Vagina (tissue), 2 donors: Measurements from ENCODE around the gene ATF7. TPM values are rescaled to one million over a fixed set of nuclear protein-coding genes. Genes with fewer than 3 reads are reported as not detected.

Experiments used
- DNase-seq, 2 donors: peaks; one replicate each; pipeline ENCODE4 v3.0.0-alpha.2; 2017; ENCODE audit errors: extremely low spot score in 2 of 2
- H3K27ac ChIP-seq: fragments of 200-600 bp; sonication (generic); one replicate; pipeline ENCODE4 v1.5.1; 2019
- H3K27me3 ChIP-seq: fragments of 200-600 bp; sonication (generic); one replicate; pipeline ENCODE4 v1.5.1; 2019
- H3K36me3 ChIP-seq, 2 donors: fragments of 200-600 bp; sonication (generic); one replicate each; pipeline ENCODE4 v1.5.1; 2017 to 2019
- H3K4me1 ChIP-seq: fragments of 200-600 bp; sonication (generic); one replicate; pipeline ENCODE4 v1.5.1; 2019
- H3K4me3 ChIP-seq, 2 donors: fragments of 200-600 bp; sonication (generic); 1 replicate in 1 of 2; 2 replicates in 1 of 2; pipeline ENCODE4 v1.5.1; 2016 to 2019
- H3K9me3 ChIP-seq: fragments of 200-600 bp; sonication (generic); one replicate; pipeline ENCODE4 v1.5.1; 2019
- POLR2A ChIP-seq, 2 donors: fragments of 450-650 bp; IDR thresholded peaks; one replicate each; pipeline ENCODE4 v1.6.1; 2017; ENCODE audit warnings: antibody characterized with exemption in 2 of 2, mild to moderate bottlenecking in 2 of 2, moderate library complexity in 2 of 2
- POLR2AphosphoS5 ChIP-seq, 2 donors: sonication (generic); formaldehyde crosslinking; IDR thresholded peaks; one replicate each; pipeline ENCODE4 v1.9.0; 2017; ENCODE audit warnings: antibody characterized with exemption in 2 of 2, mild to moderate bottlenecking in 2 of 2, low read depth in 1 of 2; ENCODE audit not compliant: insufficient read depth in 1 of 2
- intact Hi-C: fragments of 100-400 bp; cut with DNase I; formaldehyde crosslinking; loops from one replicate; pipeline ENCODE4 v1.15.1; 2023
- total RNA-seq: library from RNA; depleted of rRNA; stranded (reverse); fragments of >200 nt; gene quantifications from one replicate; pipeline ENCODE4 v1.2.3, GENCODE V29; 2016
- TF ChIP-seq, protein P1 (sequence below), 3 experiments: fragments of 450-650 bp in 2 of 3; fragments of 200-600 bp in 1 of 3; sonication (generic) in 1 of 3; IDR thresholded peaks; one replicate each; pipeline ENCODE4 v1.5.1; 2017 to 2019; ENCODE audit warnings: antibody characterized with exemption in 3 of 3, mild to moderate bottlenecking in 2 of 3, moderate library complexity in 2 of 3

ATF7 gene
- total RNA-seq, 1 donor from 2014 or later = 34.9 TPM

DNA sequence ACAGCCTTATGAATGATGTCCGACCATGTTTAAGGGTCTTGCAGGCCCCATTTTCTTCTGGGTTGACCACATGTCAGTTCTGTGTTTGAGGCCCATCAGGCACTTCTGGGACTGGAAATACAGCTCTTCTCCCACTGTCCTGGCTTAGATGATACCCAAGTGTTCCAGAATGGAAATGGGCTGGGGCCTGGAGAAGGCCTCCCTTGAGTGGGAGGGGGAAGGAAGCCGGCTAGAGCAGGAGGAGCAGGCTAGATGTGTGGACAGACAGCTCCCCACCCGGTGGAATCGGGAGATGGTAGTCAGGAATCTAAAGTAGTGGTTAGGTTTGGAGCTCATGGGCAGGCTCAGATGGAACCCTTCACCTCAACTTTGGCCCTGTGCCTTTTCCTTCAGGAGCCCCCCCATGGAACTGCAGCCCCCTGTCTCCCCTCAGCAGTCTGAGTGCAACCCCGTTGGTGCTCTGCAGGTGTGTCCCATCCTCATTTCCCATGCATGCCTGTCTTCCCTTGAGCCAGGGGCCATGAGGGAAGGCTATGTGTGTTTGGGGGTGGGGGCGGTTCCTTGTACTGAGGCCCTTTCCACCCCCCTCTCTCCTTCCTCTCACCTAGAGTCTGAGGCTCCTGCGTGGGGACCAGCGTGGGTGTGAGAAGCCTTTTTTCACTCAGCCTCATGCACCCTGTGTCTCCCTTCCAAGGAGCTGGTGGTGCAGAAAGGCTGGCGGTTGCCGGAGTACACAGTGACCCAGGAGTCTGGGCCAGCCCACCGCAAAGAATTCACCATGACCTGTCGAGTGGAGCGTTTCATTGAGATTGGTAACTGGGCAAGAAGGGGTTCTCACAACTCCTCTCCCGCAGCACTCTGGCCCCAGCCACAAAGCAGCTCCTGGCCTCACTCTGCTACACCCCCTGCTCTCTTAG, 121.9 kb downstream of the ATF7 start:
- H3K4me1 ChIP-seq = peaks cover 54% of the 10 kb centered on the region
- H3K27me3 ChIP-seq = no peaks in the 10 kb centered on the region
- TF ChIP-seq POLR2A (IDR thresholded peaks at IDR 0.05) (no peak), POLR2AphosphoS5 (IDR thresholded peaks at IDR 0.05; ENCODE audit: insufficient read depth in 1 of 2, low read depth in 1 of 2) (no peak)
- TF ChIP-seq, protein P1, sequence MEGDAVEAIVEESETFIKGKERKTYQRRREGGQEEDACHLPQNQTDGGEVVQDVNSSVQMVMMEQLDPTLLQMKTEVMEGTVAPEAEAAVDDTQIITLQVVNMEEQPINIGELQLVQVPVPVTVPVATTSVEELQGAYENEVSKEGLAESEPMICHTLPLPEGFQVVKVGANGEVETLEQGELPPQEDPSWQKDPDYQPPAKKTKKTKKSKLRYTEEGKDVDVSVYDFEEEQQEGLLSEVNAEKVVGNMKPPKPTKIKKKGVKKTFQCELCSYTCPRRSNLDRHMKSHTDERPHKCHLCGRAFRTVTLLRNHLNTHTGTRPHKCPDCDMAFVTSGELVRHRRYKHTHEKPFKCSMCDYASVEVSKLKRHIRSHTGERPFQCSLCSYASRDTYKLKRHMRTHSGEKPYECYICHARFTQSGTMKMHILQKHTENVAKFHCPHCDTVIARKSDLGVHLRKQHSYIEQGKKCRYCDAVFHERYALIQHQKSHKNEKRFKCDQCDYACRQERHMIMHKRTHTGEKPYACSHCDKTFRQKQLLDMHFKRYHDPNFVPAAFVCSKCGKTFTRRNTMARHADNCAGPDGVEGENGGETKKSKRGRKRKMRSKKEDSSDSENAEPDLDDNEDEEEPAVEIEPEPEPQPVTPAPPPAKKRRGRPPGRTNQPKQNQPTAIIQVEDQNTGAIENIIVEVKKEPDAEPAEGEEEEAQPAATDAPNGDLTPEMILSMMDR (IDR thresholded peaks at IDR 0.05) = no peak
- H3K9me3 ChIP-seq = no peaks in the 10 kb centered on the region
- peaks cover 0 to 16% of the 10 kb centered on the region in 2 donors for H3K36me3 ChIP-seq
- intact Hi-C loops = loop anchor here (5.0 kb wide), 1 partner anchor 52 kb away; the partner anchor contains the start of gene PCBP2
- H3K4me3 ChIP-seq = no peak overlapping the region
- peak overlapping the region; percentile 34 for H3K27ac ChIP-seq
- DNase-seq = no peak

DNA sequence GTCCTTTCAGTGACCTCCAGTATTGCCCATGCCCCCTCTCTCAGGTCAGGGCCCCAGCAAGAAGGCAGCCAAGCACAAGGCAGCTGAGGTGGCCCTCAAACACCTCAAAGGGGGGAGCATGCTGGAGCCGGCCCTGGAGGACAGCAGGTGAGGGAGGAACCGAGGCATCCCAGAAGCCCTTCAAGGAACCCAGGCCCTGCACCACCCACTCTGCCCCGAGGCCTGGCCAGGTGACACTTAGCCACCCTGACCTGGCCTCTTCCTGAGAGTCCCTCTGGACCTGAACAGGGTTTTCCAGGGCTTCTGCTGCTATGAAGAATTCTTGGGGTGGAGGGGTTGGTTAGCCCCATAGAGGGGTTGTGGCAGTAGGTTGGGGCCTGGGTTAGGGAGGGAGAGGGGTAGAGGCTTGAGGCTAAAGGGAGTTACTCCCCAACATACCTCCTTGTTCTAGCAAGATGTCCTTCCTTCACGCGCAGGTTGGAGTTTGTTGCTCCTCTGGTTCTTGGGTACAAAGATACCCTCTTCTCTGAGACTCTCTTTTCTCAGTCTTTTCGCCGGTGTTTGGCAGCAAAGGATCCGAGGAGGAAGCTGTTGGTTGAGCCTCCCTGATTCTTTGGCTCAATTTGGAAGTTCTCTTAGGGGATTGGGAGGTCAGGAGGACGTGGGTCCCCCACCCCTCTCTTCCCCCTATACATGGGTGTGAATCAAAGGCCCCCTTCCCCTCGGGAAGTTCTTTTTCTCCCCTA, 123.0 kb downstream of the ATF7 start:
- Histone ChIP-seq H3K4me1 (peaks cover 61% of the 10 kb centered on the region), H3K36me3 (peaks cover 0 to 16% of the 10 kb centered on the region in 2 donors), H3K4me3 (no peak overlapping the region), H3K27me3 (no peaks in the 10 kb centered on the region), H3K9me3 (no peaks in the 10 kb centered on the region), H3K27ac (peak overlapping the region; percentile 99)
- no peak for DNase-seq
- TF ChIP-seq POLR2A (IDR thresholded peaks at IDR 0.05) = no peak
- TF ChIP-seq, protein P1 (IDR thresholded peaks at IDR 0.05) = no peak
- TF ChIP-seq POLR2AphosphoS5 (IDR thresholded peaks at IDR 0.05; ENCODE audit: insufficient read depth in 1 of 2, low read depth in 1 of 2) = no peak
- intact Hi-C loops = loop anchor here (5.0 kb wide), 1 partner anchor 51 kb away; the partner anchor contains the start of gene PCBP2

DNA sequence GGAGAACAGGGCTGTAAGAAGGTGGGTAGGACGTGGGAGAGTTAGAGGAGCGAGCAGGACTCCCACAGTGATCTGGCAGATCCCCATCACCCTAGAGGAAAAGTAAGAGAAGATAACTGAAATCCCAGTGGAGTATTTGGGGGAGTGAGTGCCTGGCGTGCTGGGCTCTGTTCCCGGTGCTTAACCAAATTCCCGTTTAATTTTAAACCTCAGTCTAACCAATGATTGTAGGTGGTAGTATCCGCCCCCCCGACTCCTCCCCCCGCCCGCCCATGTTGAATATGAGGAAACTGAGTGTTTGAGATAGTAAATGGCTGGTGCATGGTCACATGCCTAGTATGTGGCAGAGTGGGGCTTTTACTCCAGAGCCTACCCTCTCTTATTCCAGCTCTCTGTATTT, 123.9 kb downstream of the ATF7 start:
- Histone ChIP-seq H3K27me3 (no peaks in the 10 kb centered on the region), H3K4me1 (peaks cover 69% of the 10 kb centered on the region), H3K36me3 (peaks cover 0 to 16% of the 10 kb centered on the region in 2 donors), H3K9me3 (no peaks in the 10 kb centered on the region), H3K27ac (peak overlapping the region; percentile 99), H3K4me3 (peak overlapping the region in 1 of 2 donors; percentile 71)
- intact Hi-C loops = loop anchor here (5.0 kb wide), 1 partner anchor 50 kb away; the partner anchor contains the start of gene PCBP2
- no peak for DNase-seq
- TF ChIP-seq, protein P1 (IDR thresholded peaks at IDR 0.05) = no peak
- TF ChIP-seq POLR2AphosphoS5 (IDR thresholded peaks at IDR 0.05; ENCODE audit: insufficient read depth in 1 of 2, low read depth in 1 of 2) = no peak
- no peak for TF ChIP-seq POLR2A (IDR thresholded peaks at IDR 0.05)

- no peak for DNase-seq
- TF ChIP-seq POLR2A (IDR thresholded peaks at IDR 0.05) (no peak), POLR2AphosphoS5 (IDR thresholded peaks at IDR 0.05; ENCODE audit: insufficient read depth in 1 of 2, low read depth in 1 of 2) (no peak)
- TF ChIP-seq, protein P1 (IDR thresholded peaks at IDR 0.05) = no peak
- H3K27ac ChIP-seq = peak overlapping the region; percentile 99
- intact Hi-C loops = loop anchor here (2.0 to 5.0 kb wide), 2 partner anchors 49 to 59 kb away; partner anchors contain the start of gene PCBP2
- H3K9me3 ChIP-seq = no peaks in the 10 kb centered on the region
- no peaks in the 10 kb centered on the region for H3K27me3 ChIP-seq
- peak overlapping the region; percentile 64 to 71 for H3K4me3 ChIP-seq
- peaks cover 75% of the 10 kb centered on the region for H3K4me1 ChIP-seq
- H3K36me3 ChIP-seq = peaks cover 0 to 16% of the 10 kb centered on the region in 2 donors
Observed at GRCh38 chr12:53501615-53502181, 124.5 kb downstream of the ATF7 start.
